ENCODE data around the gene NFYC.

NFYC gene

DNA sequence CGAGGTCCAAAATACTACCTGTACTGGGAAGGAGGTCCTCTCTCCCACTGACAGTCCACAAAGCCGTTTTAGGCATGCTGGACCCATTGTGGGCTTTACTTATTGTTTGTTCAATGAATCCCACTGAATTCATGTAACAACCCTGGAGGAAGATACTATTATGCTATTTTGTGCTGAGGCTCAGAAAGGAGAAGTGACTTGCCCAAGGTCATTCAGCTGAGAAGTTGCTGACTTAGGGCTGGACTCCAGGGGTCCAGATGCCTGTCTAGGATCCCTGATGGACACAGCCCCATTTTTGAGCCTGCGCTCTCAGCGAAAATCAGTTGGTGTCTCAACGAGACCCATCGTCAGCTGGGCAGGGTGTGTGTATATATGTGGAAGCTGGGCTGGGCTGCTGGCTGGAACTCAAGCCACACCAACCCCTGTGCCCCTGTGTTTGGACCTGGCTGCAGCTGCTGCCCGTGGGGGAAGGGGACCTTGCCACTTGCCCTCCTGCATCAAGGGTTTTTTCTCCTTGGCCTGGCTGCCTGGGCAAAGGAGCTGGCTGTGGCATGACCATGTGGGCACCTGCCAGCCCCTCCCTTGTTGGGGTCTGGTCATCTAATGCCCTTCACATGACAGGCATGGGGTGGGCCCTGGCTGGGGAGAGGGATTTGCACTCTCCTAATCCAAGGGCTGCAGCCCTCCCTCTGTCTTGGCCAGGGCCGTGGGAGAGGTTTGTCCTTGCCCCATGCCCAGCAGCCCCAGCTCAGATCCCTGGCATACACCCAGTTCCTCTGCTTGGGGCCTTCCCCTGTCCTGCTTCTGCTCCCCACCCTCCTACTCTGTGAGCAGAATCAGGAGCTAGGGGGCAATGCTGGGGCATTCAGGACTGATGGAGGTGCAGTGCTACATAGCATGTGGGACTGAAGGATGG is 107.1 kb downstream of the NFYC start:
- no peaks in the 10 kb centered on the region for H3K79me2 ChIP-seq (ENCODE audit: insufficient read depth, low read depth)
- H3K4me2 ChIP-seq, result no peak overlapping the region
- no peaks in the 10 kb centered on the region for H3K27me3 ChIP-seq (ENCODE audit: insufficient read depth, low read depth)
- H3K36me3 ChIP-seq (ENCODE audit: insufficient read depth), result no peaks in the 10 kb centered on the region
- H3K27ac ChIP-seq, result no peak overlapping the region
- H4K20me1 ChIP-seq (ENCODE audit: insufficient read depth), result no peaks in the 10 kb centered on the region
- H3K4me1 ChIP-seq (ENCODE audit: low read depth, poor library complexity, severe bottlenecking), result peaks cover 17% of the 10 kb centered on the region
- no peak overlapping the region for H3K9ac ChIP-seq
- TF ChIP-seq, protein P1, sequence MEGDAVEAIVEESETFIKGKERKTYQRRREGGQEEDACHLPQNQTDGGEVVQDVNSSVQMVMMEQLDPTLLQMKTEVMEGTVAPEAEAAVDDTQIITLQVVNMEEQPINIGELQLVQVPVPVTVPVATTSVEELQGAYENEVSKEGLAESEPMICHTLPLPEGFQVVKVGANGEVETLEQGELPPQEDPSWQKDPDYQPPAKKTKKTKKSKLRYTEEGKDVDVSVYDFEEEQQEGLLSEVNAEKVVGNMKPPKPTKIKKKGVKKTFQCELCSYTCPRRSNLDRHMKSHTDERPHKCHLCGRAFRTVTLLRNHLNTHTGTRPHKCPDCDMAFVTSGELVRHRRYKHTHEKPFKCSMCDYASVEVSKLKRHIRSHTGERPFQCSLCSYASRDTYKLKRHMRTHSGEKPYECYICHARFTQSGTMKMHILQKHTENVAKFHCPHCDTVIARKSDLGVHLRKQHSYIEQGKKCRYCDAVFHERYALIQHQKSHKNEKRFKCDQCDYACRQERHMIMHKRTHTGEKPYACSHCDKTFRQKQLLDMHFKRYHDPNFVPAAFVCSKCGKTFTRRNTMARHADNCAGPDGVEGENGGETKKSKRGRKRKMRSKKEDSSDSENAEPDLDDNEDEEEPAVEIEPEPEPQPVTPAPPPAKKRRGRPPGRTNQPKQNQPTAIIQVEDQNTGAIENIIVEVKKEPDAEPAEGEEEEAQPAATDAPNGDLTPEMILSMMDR (conservative IDR thresholded peaks at IDR 0.05; ENCODE audit: low read depth, low read length), result no peak
- no peak overlapping the region for H2AFZ ChIP-seq (ENCODE audit: low read depth)
- no peak overlapping the region for H3K4me3 ChIP-seq (IDR thresholded peaks at IDR 0.05; ENCODE audit: insufficient read depth, low read depth, low read length)

- Histone ChIP-seq H3K79me2 (ENCODE audit: insufficient read depth, low read depth) (no peaks in the 10 kb centered on the region), H3K36me3 (ENCODE audit: insufficient read depth) (no peaks in the 10 kb centered on the region), H3K27ac (no peak overlapping the region), H3K9ac (no peak overlapping the region), H3K27me3 (ENCODE audit: insufficient read depth, low read depth) (no peaks in the 10 kb centered on the region), H3K4me2 (no peak overlapping the region), H2AFZ (ENCODE audit: low read depth) (no peak overlapping the region), H3K4me1 (ENCODE audit: low read depth, poor library complexity, severe bottlenecking) (peaks cover 24% of the 10 kb centered on the region), H4K20me1 (ENCODE audit: insufficient read depth) (no peaks in the 10 kb centered on the region), H3K4me3 (IDR thresholded peaks at IDR 0.05; ENCODE audit: insufficient read depth, low read depth, low read length) (no peak overlapping the region)
- TF ChIP-seq, protein P1 (conservative IDR thresholded peaks at IDR 0.05; ENCODE audit: low read depth, low read length), result no peak
Measured at GRCh38 chr1:40799351-40799867, 107.9 kb downstream of the NFYC start.

- Histone ChIP-seq H3K27me3 (ENCODE audit: insufficient read depth, low read depth) (no peaks in the 10 kb centered on the region), H3K36me3 (ENCODE audit: insufficient read depth) (no peaks in the 10 kb centered on the region), H2AFZ (ENCODE audit: low read depth) (peak overlapping the region; percentile 81), H3K4me2 (peak overlapping the region; percentile 68), H3K4me3 (IDR thresholded peaks at IDR 0.05; ENCODE audit: insufficient read depth, low read depth, low read length) (no peak overlapping the region), H3K79me2 (ENCODE audit: insufficient read depth, low read depth) (no peaks in the 10 kb centered on the region), H4K20me1 (ENCODE audit: insufficient read depth) (no peaks in the 10 kb centered on the region), H3K4me1 (ENCODE audit: low read depth, poor library complexity, severe bottlenecking) (peaks cover 24% of the 10 kb centered on the region), H3K27ac (no peak overlapping the region), H3K9ac (peak overlapping the region; percentile 28; the same call in 1 of the 2 replicates)
- TF ChIP-seq, protein P1 (conservative IDR thresholded peaks at IDR 0.05; ENCODE audit: low read depth, low read length), result no peak
Measured at GRCh38 chr1:40801742-40802077, 110.2 kb downstream of the NFYC start.

- Histone ChIP-seq H3K79me2 (ENCODE audit: insufficient read depth, low read depth) (no peaks in the 10 kb centered on the region), H3K9ac (peak overlapping the region; percentile 28; the same call in 1 of the 2 replicates), H3K27ac (no peak overlapping the region), H3K4me1 (ENCODE audit: low read depth, poor library complexity, severe bottlenecking) (peaks cover 24% of the 10 kb centered on the region), H2AFZ (ENCODE audit: low read depth) (peak overlapping the region; percentile 81), H4K20me1 (ENCODE audit: insufficient read depth) (no peaks in the 10 kb centered on the region), H3K4me3 (IDR thresholded peaks at IDR 0.05; ENCODE audit: insufficient read depth, low read depth, low read length) (no peak overlapping the region), H3K4me2 (peak overlapping the region; percentile 68), H3K27me3 (ENCODE audit: insufficient read depth, low read depth) (no peaks in the 10 kb centered on the region), H3K36me3 (ENCODE audit: insufficient read depth) (no peaks in the 10 kb centered on the region)
- TF ChIP-seq, protein P1 (conservative IDR thresholded peaks at IDR 0.05; ENCODE audit: low read depth, low read length), result no peak
Measured at GRCh38 chr1:40802078-40802741, 110.7 kb downstream of the NFYC start.

Data from KMS-11 (cell line).